IPS DF 19.7 (cell line): ENCODE data around the gene SPIRE1.

ENCODE experiments used
- DNase-seq: peaks from one replicate; pipeline ENCODE4 v3.0.0-alpha.2; 2013; ENCODE audit warnings: low read depth, low spot score

The SPIRE1 gene

DNA sequence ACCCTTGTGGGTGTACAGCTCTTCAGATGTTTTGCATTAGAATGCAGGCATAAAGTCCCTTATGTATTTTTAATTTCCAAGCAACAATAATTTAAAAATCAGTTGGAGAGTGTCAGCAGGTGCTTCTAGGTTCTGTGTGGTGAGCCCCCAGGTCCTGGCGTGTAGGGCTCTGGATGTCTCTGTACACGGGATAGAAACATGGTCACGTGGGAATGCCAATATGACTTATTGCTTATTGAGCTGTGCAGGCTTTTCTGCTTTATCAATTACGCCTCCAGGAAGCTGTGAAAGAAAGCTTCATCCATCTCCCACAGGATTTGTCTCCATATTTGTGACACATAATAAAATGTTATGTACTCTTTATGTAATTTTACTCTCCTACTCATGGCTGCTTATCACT, 212.4 kb downstream of the SPIRE1 start:
- DNase-seq, result no peak

DNA sequence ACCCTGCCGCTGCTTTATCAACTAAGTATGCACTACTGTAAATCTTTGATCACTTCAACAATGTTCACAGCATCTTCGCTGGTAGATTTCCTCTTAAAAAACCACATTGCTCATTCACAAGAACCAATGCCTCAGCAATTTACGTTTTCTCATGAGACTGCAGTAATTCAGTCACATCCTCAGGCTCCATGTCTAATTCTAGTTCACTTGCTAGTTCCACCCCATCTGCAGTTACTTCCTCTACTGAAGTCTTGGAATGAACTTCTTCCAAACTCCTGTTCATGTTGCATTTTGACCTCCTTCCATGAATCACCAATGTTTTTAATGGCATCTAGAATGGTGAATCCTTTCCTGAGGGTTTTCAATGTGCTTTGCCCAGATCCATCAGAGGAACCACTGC, 214.4 kb downstream of the SPIRE1 start:
- no peak for DNase-seq

DNA sequence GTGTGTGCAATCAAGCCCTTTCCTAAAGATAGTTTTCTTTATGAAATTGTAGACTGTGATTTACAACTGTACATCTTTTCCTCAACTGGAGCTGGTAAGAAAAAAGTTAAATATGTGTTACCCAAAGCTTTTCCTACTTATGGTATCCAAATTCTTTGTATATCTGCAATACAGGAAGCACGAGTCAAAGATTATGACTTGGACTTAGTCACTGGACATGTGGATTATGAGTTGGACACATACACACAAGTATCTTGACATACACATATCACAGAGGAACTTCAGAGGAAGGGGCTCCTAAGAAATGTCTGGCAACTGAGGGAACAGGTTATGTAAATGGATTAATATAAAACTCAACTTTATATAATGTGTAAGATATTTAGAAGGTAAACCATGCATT, 215.0 kb downstream of the SPIRE1 start:
- no peak for DNase-seq

DNA sequence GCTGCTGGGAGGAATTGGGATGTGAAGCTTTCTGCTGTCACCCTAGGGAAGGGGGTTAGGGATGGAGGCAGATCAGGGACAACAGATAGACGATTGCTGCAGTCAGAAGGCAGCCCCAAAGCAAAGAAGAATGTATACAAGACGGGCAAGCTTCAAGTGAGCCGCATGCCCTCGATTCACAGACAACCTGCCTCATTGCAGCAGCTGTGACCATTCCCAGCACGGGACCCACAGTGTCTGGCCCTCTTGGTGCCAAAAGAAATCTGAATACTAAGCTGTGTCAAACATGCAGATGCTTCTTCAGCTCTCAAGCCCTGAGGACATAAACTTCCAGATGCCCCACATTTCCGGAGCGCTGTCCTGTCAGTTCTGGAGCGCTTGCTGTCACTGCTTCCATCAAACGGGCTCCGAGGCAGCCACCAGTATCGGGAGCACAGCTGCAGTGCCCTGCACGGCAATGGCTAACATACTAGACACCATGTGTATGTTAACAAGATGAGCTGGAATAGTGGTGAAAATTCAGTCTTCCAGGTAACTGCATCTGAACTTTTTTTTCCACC, 216.4 kb downstream of the SPIRE1 start:
- no peak for DNase-seq

DNA sequence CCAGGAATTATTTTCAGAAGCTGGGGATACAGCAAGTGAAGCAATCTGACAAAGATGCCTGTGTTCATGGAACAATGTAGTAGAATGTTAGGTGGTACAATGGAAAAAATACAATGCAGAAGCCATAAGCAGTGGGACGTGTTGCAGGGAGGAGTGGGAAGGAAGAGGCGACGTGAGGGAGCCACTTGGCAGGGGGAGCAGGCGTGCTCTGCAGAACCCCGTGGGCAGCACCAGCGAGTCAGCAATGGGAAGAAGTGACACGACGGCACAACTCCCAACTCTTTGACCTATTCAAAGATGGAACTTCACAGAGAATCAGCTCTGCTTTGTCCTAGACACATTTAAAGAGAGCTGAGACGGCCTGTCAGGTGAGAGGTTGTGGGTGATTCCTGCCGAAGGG, 219.7 kb downstream of the SPIRE1 start:
- no peak for DNase-seq

DNA sequence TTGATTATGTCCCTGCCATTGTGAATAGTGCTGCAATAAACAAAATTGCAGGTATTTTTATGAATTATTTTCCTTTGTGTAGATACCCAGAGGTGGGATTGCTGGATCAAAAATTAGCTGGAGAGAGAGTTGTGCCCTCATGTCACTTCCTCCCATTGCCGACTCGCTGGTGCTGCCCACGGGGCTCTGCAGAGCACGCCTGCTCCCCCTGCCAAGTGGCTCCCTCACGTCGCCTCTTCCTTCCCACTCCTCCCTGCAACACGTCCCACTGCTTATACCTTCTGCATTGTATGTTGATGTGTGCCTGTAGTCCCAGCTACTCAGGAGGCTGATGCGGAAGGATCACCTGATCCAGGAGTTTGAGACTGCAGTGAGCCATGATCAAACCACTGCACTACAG, 222.0 kb downstream of the SPIRE1 start:
- no peak for DNase-seq

DNA sequence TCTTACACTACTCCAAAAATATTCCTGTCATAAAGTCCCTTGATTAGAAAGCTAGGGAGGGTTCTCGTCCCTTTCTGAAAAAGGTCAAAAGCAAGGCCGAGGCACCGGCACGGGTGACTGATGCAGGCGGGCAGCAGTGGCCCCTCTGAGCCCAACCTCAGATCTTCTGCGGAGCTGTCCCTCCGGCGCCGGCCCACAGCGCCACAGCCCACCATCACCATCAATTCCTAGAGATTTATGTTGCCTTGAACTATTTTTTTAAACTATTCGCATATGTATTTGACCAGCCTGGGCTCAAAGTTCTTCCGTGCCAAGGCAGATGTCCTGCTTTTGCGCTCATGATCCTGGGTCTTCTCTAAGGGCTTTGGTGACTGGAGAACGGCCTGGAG, 223.4 kb downstream of the SPIRE1 start:
- no peak for DNase-seq

DNA sequence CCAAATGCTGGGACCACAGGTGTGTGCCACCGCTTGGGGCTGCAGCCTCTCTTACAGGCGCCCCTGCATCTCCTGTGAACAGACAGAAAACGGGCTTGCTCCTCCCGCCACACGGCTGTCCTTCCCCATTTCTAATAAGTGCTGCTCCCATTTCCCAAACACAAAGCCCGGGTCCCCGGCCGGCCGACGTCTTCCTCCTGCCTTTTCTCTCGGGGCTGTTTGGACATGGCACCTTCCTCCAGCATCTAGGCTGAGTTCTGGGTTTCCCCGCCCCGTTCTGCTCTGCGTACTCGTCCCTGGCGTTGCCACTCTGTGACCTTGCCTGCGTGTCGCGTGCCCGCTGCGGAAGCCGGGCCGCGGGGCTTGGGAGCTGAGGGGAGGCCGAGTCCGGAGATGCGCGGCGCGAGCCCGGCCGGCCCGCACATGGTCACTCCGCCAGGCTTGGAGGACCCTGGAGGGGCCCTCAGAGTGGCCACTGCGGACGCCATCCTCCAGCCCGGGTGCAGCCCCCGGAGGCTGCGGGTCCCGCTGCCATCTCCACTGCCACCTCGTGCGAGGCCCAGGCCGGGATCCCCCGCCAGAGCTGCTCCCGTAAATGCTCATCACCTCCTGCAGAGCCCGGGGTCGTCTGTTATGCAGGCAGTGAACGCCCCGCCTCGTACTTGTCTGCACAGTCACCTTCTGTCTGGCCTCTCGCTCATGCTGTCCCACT, 223.9 kb downstream of the SPIRE1 start:
- no peak for DNase-seq

DNA sequence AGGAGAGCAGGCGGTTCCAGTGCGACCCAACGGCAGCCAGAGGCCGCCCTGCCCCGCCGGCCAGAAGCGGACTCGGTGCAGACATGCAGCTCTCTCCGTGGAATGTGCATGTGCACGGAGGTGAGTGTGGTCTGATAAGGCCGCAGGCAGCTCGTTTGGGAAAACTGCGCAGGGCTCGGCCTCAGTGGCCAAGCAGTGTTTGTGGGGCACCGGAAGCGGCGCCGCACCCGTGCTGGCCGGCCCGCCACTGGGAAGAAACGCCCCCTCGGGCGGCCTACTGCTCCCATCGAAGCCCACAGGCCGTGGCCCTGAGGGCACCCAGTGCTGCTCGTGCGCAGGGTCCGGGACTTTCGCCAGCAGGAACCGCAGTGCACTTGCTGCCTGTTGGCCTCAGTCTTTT, 225.0 kb downstream of the SPIRE1 start:
- DNase-seq, result no peak

DNA sequence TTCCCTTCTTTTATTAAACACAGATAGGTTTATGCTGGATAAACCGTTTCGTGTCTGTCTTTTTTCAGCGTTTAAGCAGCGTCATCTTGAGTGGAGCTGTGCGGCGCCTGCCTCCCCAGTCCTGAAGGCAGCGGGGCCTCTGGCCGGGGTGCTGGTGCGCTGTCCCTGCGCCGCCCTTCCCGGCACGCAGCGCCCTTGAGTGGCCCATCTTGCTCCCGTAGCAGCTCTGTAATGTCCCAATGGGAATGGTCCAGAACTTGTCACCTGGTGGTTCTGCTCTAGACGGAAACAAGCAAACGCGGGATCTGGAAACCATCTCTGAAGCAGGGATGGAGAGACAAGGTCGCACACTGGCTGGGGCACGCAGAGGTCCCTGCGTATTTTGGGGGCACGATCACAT, 225.7 kb downstream of the SPIRE1 start:
- DNase-seq, result no peak

DNA sequence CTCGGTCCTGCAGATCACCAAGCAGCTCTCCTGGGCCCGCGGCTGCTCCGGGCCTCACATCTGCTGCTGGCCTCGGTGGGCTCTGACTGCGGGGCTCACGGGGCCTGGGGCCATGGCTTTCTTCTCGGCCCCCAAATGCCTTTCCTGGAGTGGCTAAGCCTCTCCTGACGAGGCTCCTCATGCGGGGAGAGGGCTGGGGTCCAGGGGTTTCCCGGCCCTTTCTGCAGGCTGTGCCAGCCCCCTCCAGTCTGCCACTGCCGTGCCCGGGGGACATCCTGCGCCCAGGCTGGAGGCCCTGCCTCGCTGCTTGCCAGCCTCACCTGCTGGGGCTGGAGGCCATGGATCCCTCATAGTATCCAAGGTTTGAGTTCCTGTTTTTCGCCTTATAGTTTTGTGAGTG, 226.3 kb downstream of the SPIRE1 start:
- no peak for DNase-seq

DNA sequence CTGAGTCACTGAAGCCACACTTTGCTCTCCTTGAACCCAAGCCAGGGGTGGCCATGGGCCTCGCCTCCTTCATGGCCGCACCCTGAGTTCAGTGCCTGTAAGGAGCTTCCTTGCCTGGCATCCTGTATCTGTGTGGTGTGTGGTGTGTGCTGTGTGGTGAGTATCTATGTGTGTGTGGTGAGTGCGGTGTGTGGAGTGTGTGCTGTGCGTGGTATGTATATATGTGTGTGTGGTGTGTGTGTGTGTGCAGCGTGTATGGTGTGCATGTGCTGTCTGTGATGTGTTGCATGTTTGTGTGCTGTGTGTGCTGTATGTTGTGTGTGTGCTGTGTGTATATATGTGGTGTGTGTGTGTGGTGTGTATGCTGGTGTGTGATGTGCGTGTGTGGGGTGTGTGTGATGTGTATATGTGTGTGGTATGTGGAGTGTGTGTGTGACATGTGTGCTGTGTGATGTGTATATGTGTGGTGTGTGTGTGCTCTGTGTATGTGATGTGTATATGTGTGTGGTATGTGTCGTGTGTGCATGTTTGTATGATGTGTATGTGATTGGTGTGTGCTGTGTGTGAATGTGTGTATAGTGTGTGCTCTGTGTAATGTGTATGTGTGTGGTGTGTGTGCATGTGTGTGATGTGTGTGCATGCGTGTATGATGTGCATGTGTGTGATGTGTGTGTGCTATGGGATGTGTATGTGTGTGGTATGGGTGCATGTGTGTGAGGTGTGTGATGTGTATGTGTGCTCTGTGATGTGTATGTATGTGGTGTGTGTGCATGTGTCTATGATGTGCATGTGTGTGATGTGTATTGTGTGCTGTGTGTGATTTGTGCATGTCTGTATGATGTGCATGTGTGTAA, 227.5 kb downstream of the SPIRE1 start:
- no peak for DNase-seq

DNA sequence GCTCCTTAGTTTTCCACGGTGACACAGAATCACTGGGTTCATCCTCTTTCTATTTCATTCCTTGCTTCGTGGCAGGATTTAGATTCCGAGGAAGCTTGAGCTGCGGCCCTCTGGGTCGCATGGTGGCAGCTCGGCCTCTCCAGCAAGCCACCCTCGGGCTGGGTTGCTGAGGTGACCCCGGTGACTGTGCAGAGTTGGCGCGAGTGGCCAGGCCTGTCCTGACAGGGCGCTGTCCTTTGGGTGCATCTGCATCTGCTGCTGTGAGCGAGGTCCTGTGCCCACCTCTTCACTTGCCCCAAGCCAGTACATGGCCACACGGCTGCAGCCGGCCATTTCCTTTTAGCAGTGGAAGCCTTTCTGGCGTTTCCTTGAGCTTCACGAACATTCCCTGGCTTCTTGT, 228.4 kb downstream of the SPIRE1 start:
- DNase-seq, result no peak

DNA sequence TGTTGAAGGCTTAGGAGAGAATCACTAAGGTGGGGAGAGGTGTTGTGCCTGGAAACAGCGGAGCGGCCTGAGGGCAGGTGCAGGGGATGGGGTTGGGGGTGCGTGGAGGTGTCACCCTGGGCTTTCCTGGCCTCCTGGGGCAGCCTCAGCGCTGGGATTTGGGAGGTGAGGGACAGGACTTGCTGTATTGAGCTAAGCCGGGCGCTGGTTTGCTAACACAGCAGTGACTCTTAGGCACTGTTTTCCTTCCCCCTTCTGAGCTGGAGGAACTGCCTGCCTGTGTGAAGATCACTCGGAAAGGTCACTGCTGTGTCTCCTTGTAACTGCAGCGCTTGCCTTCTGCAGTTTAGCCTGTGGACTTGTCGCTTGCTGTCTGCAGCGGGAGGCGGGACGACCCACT, 229.0 kb downstream of the SPIRE1 start:
- DNase-seq, result no peak

DNA sequence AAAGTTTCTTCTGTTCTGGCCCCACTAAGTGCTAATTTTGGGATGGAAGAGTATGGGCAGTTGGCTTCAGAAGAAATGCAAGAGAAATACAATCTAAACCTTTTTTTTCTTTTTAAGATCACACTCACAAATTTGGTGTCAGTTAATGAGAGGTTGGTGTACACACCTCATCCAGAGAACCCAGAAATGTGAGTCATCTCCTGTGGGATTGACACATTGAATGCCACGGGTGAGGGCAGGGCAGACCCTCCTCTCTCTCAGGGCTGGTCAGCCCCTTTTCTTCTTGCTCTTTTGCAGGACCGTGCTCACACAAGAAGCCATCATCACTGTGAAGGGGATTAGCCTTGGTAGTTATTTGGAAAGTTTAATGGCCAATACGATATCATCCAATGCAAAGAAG, 231.0 kb downstream of the SPIRE1 start:
- DNase-seq, result no peak

DNA sequence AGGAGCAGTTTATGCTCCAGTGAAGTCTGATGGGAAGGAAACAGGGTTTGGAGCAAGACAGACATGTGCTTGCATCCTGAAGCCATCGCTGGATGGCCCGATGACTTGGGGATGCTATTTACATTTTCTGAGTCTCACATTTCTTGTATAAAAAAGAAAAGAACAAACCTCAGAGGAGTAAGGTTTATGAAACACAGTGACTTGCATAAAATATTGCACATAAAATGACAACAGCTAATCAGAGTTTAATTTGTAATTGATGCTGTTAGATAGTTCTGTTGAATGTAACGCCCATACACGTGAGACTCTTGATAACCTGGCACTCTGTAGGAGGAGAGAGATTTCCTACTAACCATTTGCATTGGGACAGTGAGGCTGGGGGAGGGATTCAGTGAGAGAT, 233.7 kb downstream of the SPIRE1 start:
- DNase-seq, result no peak

DNA sequence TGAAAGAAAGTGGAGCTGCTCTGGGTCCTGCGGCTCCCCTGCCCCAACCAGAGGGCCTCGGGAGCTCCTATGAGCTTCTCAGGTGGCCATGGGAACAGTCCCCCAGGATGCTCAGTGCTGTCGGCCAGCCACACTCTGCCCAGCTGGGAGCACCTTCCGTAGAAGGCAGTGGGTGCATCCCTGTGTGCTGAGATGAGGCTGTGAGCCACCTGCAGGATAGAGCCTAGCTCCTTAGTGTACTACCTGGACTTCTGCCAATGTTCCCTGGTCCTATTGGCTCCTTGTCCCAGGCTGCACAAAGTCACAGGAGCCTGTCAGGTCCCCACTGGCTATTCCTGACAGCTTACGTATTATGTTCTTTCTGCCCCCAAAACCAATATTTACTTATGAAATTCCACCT, 234.1 kb downstream of the SPIRE1 start:
- no peak for DNase-seq

DNA sequence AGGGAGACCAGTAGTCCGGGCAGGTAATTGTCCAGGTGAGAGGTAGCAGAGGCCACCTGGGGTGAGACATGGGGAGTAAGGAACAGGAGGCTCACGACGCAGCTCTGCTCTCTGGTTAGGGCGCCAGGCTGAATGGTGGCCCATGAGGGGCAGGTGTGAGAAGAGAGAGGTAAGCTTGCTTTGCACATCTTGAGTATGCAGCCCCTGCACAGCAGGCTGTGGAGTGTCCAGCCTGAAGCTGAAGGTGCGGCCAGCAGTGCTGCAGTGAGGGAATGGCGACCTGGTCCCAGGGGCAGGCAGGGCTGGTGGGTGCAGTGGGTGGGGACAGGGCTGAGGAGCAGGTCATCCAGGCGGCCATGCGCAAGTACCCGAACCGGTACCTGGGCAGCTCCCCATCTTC, 234.5 kb downstream of the SPIRE1 start:
- no peak for DNase-seq

DNA sequence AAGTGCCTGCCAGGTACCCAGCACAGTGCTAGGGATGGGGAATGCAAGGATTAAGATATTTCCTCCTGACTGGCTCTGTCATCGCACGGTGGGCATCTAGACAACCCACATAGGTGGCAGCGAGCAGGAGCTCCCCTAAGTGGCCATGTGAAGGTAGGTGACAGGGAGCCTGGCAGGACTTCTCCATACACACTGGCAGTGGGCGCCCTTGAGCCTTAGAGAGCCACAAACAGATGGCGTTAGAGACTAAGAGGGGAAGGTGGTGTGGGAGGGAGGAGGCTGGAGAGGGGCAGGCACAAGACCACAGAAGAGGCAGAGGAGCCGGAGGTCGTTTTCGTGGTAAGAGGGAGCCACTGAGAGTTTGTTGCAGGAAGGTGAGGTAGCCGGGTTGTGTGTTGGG, 235.0 kb downstream of the SPIRE1 start:
- DNase-seq, result no peak

DNA sequence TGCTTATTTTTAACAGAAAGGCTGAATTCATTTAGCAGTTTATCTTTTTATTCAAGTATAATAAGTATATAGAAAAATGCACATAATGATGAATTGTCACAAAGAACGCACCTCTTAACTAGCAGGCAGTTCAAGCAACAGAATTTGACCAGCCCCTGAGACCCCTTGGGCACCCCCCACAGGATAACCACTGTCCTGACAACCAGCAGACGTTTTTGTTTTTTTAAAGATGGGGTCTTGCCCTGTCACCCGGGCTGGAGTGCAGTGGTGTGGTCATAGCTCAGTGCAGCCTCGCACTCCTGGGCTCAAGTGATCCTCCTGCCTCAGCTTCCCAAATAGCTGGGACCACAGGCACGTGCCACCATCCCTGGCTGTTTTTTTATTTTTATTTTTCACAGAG, 236.2 kb downstream of the SPIRE1 start:
- DNase-seq, result no peak

DNA sequence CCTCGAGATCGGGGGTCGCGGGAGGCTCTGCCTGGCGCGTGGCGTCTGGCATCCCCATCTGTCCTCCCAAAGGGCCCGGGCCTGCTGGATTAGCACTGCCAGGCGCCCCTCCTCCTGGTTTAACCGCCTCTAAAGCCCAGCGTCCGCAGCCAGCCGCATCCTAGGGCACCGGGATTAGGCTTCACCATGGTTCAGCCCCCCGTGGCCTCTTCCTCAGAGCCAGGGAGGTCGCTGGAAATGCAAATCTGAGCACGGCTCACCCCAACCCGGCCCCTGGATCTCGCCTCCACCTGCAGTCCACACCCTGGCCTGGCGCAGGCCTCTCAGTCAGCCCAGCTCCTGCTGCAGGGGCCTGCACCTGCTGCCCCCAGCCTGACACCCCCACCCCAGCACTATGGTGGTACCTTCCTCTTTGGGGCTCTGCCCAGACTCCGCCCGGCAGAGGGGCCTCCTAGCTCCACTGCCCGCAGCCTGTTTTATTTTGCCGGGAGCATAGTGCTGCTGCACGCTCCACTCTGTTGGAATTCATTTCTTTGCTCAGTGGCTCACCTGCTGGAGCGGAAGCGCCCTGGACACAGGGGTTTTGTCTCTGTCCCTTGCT, 237.0 kb downstream of the SPIRE1 start:
- DNase-seq, result no peak

DNA sequence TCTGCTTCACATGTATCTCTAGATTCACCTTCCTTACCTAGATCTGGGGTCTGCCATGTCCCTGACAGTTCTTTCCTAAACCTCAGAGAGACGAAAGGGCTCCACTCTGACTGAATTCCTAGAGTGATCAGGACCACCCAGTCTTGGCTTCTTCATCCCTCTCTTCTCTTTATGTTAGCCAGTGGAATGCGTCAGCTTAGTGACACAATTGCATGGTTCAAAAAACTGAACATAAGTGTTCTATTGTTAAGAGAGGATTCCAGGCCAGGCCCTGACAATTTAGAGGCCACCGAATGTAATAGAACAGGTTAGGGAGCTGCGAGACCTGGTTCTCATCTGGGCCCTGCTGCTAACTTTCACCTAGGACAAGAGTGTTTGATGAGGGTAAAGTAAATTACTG, 240.2 kb downstream of the SPIRE1 start:
- no peak for DNase-seq
